ENCODE measurements around the gene P4HA1. TPM values are rescaled to one million over a fixed set of nuclear protein-coding genes. Genes with fewer than 3 reads are reported as not detected.
"Not testable (repeated sequence)": the region's sequence is repeated elsewhere in the genome, so short reads cannot be mapped to it uniquely, and the experiment has no call there.

Gene P4HA1
- polyA plus RNA-seq, 1 experiment: 245 TPM

DNA sequence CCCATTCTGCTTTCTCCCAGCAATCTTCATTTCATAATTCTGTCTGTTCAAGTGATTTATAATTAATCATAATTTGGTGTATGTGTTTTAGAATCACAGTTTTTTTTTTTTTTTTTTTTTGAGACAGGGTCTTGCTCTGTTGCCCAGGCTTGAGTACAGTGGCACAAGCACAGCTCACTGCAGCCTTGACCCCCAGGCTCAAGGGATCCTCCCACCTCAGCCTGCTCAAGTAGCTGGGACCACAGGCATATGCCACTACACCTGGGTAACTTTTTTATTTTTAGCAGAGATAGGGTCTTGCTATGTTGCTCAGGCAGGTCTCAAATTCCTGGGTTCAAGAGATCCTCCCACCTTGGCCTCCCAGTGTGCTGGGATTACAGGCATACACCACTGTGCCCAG, 92.8 kb downstream of the P4HA1 start:
- POLR2A ChIA-PET: no interaction called here
- no peaks in the 10 kb centered on the region for H3K9me3 ChIP-seq (ENCODE audit: control insufficient read depth, insufficient read depth, low read length)
- H3K27me3 ChIP-seq (ENCODE audit: control insufficient read depth, insufficient read depth, low read length): no peaks in the 10 kb centered on the region
- no peak for DNase-seq (ENCODE audit: low read depth, low spot score)
- no peak overlapping the region for H3K27ac ChIP-seq (ENCODE audit: low read depth, low read length)
- TF ChIP-seq, protein P1, sequence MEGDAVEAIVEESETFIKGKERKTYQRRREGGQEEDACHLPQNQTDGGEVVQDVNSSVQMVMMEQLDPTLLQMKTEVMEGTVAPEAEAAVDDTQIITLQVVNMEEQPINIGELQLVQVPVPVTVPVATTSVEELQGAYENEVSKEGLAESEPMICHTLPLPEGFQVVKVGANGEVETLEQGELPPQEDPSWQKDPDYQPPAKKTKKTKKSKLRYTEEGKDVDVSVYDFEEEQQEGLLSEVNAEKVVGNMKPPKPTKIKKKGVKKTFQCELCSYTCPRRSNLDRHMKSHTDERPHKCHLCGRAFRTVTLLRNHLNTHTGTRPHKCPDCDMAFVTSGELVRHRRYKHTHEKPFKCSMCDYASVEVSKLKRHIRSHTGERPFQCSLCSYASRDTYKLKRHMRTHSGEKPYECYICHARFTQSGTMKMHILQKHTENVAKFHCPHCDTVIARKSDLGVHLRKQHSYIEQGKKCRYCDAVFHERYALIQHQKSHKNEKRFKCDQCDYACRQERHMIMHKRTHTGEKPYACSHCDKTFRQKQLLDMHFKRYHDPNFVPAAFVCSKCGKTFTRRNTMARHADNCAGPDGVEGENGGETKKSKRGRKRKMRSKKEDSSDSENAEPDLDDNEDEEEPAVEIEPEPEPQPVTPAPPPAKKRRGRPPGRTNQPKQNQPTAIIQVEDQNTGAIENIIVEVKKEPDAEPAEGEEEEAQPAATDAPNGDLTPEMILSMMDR (IDR thresholded peaks at IDR 0.05; ENCODE audit: low read depth, low read length): no peak
- H3K4me3 ChIP-seq (ENCODE audit: low read depth, low read length): no peak overlapping the region
- CTCF ChIA-PET: no interaction called here

DNA sequence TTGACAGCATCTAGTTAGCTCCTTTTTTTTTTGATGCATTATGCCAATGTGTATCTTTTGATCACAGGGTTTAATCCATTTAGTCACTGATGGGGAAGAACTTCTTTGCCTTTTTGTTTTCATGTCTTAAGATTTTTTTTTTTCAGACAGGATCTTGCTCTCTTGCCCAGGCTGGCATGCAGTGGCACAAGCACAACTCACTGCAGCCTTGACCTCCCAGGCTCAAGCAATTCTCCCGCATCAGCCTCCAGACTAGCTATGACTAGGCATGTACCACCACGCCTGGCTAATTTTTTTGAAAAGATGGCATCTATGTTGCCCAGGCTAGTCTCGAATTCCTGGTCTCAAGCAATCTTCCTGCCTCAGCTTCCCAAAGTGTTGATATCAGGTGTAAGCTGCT, 95.7 kb downstream of the P4HA1 start:
- no peak overlapping the region for H3K27ac ChIP-seq (ENCODE audit: low read depth, low read length)
- H3K27me3 ChIP-seq (ENCODE audit: control insufficient read depth, insufficient read depth, low read length): no peaks in the 10 kb centered on the region
- ChIA-PET POLR2A (no interaction called here), CTCF (interaction anchor here (0.6 to 1.5 kb wide), 3 partner anchors 159 to 664 kb away, joined by 3 to 8 read pairs (median 6); no protein-coding TSS in a partner anchor)
- DNase-seq (ENCODE audit: low read depth, low spot score): no peak
- TF ChIP-seq, protein P1 (IDR thresholded peaks at IDR 0.05; ENCODE audit: low read depth, low read length): no peak
- H3K4me3 ChIP-seq (ENCODE audit: low read depth, low read length): no peak overlapping the region
- H3K9me3 ChIP-seq (ENCODE audit: control insufficient read depth, insufficient read depth, low read length): no peaks in the 10 kb centered on the region; the same call in 1 of the 2 replicates

GRCh38 chr10:72997099-72997498, 99.6 kb downstream of the P4HA1 start:
- Histone ChIP-seq H3K27ac (ENCODE audit: low read depth, low read length) (no peak overlapping the region), H3K9me3 (ENCODE audit: control insufficient read depth, insufficient read depth, low read length) (no peaks in the 10 kb centered on the region; the same call in 1 of the 2 replicates), H3K27me3 (ENCODE audit: control insufficient read depth, insufficient read depth, low read length) (no peaks in the 10 kb centered on the region), H3K4me3 (ENCODE audit: low read depth, low read length) (no peak overlapping the region)
- DNase-seq (ENCODE audit: low read depth, low spot score): no peak
- ChIA-PET CTCF (no interaction called here), POLR2A (interaction anchor here (0.7 kb wide), 1 partner anchor 214 kb away, joined by 3 read pairs; no protein-coding TSS in a partner anchor)
- TF ChIP-seq, protein P1 (IDR thresholded peaks at IDR 0.05; ENCODE audit: low read depth, low read length): no peak

- DNase-seq (ENCODE audit: low read depth, low spot score); CTCF ChIA-PET; H3K27ac ChIP-seq (ENCODE audit: low read depth, low read length); H3K4me3 ChIP-seq (ENCODE audit: low read depth, low read length); H3K27me3 ChIP-seq (ENCODE audit: control insufficient read depth, insufficient read depth, low read length); POLR2A ChIA-PET; H3K9me3 ChIP-seq (ENCODE audit: control insufficient read depth, insufficient read depth, low read length): not testable (repeated sequence)
These were observed 101.2 kb downstream of the P4HA1 start for GRCh38 chr10:72995459-72995858.

GRCh38 chr10:72989771-72990170, 106.9 kb downstream of the P4HA1 start:
- H3K9me3 ChIP-seq (ENCODE audit: control insufficient read depth, insufficient read depth, low read length); DNase-seq (ENCODE audit: low read depth, low spot score); H3K27me3 ChIP-seq (ENCODE audit: control insufficient read depth, insufficient read depth, low read length); H3K27ac ChIP-seq (ENCODE audit: low read depth, low read length); POLR2A ChIA-PET; H3K4me3 ChIP-seq (ENCODE audit: low read depth, low read length); CTCF ChIA-PET: not testable (repeated sequence)

- H3K9me3 ChIP-seq (ENCODE audit: control insufficient read depth, insufficient read depth, low read length); H3K27me3 ChIP-seq (ENCODE audit: control insufficient read depth, insufficient read depth, low read length); DNase-seq (ENCODE audit: low read depth, low spot score); H3K27ac ChIP-seq (ENCODE audit: low read depth, low read length); POLR2A ChIA-PET; H3K4me3 ChIP-seq (ENCODE audit: low read depth, low read length): not testable (repeated sequence)
- CTCF ChIA-PET: interaction anchor here (0.7 kb wide), 1 partner anchor 124 kb away, joined by 3 read pairs; no protein-coding TSS in a partner anchor
These were observed 112.0 kb downstream of the P4HA1 start for GRCh38 chr10:72984618-72985017.

All from AG04450 (cell line).